Activated CD8-positive, alpha-beta T cell treated with anti-CD3 and anti-CD28 coated beads, Interleukin-2, amount 10 ng/mL, durations not matched to agents 7 days and 5 days (primary cell): ENCODE data around the gene SNTG2. TPM values are rescaled to one million over a fixed set of nuclear protein-coding genes. Genes with fewer than 3 reads are reported as not detected.
"Not testable (repeated sequence)": the region's sequence is repeated elsewhere in the genome, so short reads cannot be mapped to it uniquely, and the experiment has no call there.

Experiments used
- ATAC-seq: fragments of 150-1000 bp; cut with Tn5 transposase; one replicate; pipeline ENCODE4 v1.10.0; 2021; ENCODE audit warnings: moderate library complexity
- CTCF ChIA-PET: fragments of 350-600 bp; sonication (Branson Sonifier 250); formaldehyde crosslinking; loops from one replicate; lab custom pipeline; 2021; ENCODE audit warnings: antibody characterized with exemption; lab: Charles Lee
- POLR2A ChIA-PET: fragments of 350-600 bp; sonication (Branson Sonifier 250); formaldehyde crosslinking; loops from one replicate; lab custom pipeline; 2021; ENCODE audit warnings: antibody characterized with exemption; lab: Charles Lee
- DNase-seq: peaks from one replicate; pipeline ENCODE4 v3.0.0-alpha.2; 2020
- H3K27ac Mint-ChIP-seq: one replicate; pipeline ENCODE4 v1.8.0; 2021; ENCODE audit warnings: mild to moderate bottlenecking, mixed read lengths
- H3K27me3 Mint-ChIP-seq: one replicate; pipeline ENCODE4 v1.8.0; 2021; ENCODE audit warnings: low read depth, mixed read lengths
- H3K36me3 Mint-ChIP-seq: one replicate; pipeline ENCODE4 v1.8.0; 2021; ENCODE audit warnings: low read depth, mixed read lengths
- H3K4me1 Mint-ChIP-seq: one replicate; pipeline ENCODE4 v1.8.0; 2021; ENCODE audit warnings: low read depth, mixed read lengths
- H3K4me3 Mint-ChIP-seq: one replicate; pipeline ENCODE4 v1.8.0; 2021; ENCODE audit warnings: mild to moderate bottlenecking, mixed read lengths
- H3K9me3 Mint-ChIP-seq: one replicate; pipeline ENCODE4 v1.8.0; 2022; ENCODE audit warnings: mixed read lengths; ENCODE audit not compliant: insufficient read depth
- total RNA-seq, 2 experiments: library from RNA; stranded (reverse); gene quantifications; one replicate each; pipeline ENCODE4 v1.2.3, GENCODE V29; 2021

The SNTG2 gene
- total RNA-seq, 2 experiments from 2014 or later = 1.6 to 2.5 TPM

DNA sequence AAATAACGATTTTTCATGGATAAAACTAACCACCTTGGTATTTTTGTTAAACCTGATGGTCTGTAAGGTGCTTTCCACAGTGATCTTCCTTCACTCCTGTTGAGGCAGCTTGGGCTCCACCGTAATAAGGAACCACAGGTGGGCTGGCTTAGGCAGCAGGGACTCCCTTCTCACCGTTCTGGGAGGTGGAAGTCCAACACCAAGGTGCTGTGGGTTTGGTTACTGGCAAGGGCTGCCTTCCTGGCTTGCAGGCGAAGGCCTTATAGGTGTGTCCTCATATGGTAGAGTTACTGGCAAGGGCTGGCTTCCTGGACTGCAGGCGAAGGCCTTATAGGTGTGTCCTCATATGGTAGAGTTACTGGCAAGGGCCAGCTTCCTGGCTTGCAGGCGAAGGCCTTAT is 143.0 kb downstream of the SNTG2 start:
- H3K4me3 Mint-ChIP-seq, CTCF ChIA-PET, H3K27ac Mint-ChIP-seq: not testable (repeated sequence)

DNA sequence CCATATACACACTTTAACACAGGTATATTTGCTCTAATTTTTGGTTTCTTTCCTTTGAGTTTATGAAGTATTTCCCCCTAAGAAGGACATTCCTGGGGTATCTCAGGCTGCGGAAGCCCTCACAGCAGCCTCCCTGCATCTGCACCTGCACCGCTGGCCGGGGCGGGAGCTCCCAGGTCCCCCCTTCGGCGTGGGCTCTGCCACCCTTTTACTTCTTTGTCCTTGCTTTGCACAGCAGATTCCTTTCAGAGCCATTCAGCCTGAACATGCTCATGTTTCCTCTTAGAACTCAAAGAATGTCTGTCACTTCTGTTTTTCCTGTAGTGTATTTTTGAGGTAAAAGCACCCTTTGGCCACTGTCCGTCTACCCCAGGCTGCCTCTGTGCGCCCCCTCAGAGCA is 146.5 kb downstream of the SNTG2 start:
- POLR2A ChIA-PET = no interaction called here
- Mint-ChIP-seq H3K27ac (no peak overlapping the region), H3K9me3 (no peaks in the 10 kb centered on the region), H3K36me3 (no peaks in the 10 kb centered on the region), H3K4me1 (no peaks in the 10 kb centered on the region), H3K4me3 (no peak overlapping the region), H3K27me3 (no peaks in the 10 kb centered on the region)
- CTCF ChIA-PET = no interaction called here
- ATAC-seq (no peak), DNase-seq (no peak)

More for the DNA sequence above, 143.0 kb downstream of the SNTG2 start:
- DNase-seq, H3K9me3 Mint-ChIP-seq, H3K36me3 Mint-ChIP-seq, POLR2A ChIA-PET, ATAC-seq, H3K4me1 Mint-ChIP-seq, H3K27me3 Mint-ChIP-seq: not testable (repeated sequence)

DNA sequence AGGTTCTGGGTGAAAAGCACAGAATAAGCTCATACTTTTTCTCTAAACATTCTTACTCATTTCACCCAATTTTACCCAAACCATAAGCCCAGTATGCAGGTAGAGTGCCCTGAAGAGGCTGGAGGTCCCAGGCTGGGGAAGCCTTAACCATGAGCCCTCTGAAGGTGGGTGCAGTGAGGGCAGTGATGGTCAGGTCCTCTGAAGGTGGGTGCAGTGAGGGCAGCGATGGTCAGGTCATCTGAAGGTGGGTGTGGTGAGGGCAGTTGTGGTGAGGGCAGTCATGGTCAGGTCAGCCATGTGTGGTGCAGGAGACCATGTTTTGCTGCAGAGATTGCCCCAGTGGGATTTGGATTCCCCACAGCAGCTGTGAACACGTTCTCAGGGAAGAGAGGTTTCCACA is 148.8 kb downstream of the SNTG2 start:
- Mint-ChIP-seq H3K4me1 (no peaks in the 10 kb centered on the region), H3K9me3 (no peaks in the 10 kb centered on the region)

DNA sequence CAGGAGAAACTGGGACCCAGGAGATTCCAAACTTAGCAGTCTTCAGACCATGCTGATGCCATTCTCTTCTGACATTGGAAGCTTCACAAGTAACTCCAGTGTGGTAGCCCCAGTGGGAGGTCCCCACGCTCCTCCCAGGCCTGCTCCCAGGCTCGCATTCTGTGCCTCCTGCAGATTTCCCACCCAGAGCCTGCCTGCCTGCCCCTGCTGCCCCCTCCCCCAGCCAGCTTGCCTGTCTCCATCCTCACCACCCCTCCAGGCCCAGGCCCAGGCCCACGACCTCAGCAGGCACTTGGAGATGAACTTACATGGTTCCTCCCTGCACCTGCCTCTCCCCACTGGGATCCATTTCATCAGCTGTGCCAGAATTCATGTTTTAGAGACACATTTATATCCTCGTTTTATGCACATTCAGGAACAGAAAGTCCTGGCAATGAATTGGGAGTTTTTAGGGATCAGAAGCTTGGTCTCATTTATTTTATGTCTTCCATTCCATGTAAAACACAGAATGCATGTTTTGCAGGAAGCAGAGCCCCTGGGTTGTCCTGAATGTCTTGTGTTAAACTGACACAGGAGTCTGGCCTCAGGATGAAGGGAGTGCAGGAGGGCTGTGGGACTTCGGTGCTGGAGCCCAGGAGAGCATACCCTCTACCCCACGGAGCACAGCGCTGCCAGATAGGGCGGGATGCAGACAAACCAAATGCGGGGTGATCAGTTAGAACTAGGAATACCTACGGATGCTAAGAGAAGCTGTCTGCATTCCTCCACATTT is 150.5 kb downstream of the SNTG2 start:
- no peak for DNase-seq
- H3K36me3 Mint-ChIP-seq = no peaks in the 10 kb centered on the region
- no peaks in the 10 kb centered on the region for H3K27me3 Mint-ChIP-seq
- no peak overlapping the region for H3K4me3 Mint-ChIP-seq
- H3K27ac Mint-ChIP-seq = no peak overlapping the region
- no peaks in the 10 kb centered on the region for H3K4me1 Mint-ChIP-seq
- ChIA-PET POLR2A (no interaction called here), CTCF (no interaction called here)
- ATAC-seq = no peak
- no peaks in the 10 kb centered on the region for H3K9me3 Mint-ChIP-seq

More for the DNA sequence above, 148.8 kb downstream of the SNTG2 start:
- ChIA-PET POLR2A (no interaction called here), CTCF (no interaction called here)
- Mint-ChIP-seq H3K4me3 (no peak overlapping the region), H3K27me3 (no peaks in the 10 kb centered on the region), H3K36me3 (no peaks in the 10 kb centered on the region), H3K27ac (no peak overlapping the region)
- ATAC-seq (no peak), DNase-seq (no peak)

DNA sequence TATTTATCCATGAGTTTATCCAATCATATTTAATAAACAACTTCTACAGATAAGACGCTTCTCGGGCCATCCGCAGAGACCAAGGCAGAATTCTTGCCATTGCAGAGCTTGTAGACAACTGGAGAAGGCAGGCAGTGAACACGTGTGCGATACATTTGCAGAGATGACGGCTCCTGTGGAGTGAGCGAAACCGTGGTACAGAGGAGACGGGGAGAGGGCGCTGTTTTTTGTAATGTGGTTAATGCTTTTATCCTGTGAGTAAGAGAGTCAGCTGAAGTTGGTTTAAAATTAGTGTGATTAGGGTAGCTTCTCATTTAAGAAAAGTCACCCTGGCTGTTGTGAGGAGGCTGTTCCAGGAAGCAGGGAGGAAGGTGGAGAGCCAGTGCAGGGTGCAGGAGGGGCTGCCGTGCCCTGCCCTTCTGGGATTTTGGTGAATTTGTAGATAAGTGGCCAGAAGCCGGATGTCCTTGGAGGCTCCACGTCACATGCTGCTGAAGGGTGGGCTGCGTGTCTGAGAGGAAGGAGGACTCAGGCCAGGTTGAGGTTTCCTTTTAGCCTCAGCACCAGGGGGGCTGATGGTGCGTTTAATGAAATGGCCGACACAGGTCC is 151.4 kb downstream of the SNTG2 start:
- ATAC-seq = no peak
- no peak overlapping the region for H3K27ac Mint-ChIP-seq
- ChIA-PET CTCF (no interaction called here), POLR2A (no interaction called here)
- no peaks in the 10 kb centered on the region for H3K27me3 Mint-ChIP-seq
- no peaks in the 10 kb centered on the region for H3K9me3 Mint-ChIP-seq
- no peaks in the 10 kb centered on the region for H3K4me1 Mint-ChIP-seq
- no peak for DNase-seq
- no peaks in the 10 kb centered on the region for H3K36me3 Mint-ChIP-seq
- no peak overlapping the region for H3K4me3 Mint-ChIP-seq

DNA sequence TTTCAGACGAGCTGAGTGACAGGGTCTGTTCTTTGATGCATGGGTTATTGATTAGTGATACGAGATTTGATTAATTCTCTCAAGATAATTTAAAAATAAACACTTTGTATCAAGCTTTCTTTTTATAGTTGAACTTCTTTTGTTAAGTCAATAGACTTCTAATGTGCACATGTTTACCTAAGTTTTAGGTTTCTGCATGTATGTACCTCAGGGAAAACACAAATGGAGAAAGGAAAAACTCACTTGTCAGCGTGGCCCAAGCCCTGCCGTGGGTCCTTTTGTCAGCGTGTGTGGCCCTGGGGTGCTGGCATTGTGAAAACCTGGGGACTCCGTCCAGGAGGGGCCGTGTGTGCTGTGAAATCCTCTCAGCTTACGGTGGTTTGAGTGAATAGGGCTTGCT is 153.7 kb downstream of the SNTG2 start:
- Mint-ChIP-seq H3K4me1 (no peaks in the 10 kb centered on the region), H3K36me3 (no peaks in the 10 kb centered on the region), H3K4me3 (no peak overlapping the region), H3K9me3 (no peaks in the 10 kb centered on the region), H3K27me3 (no peaks in the 10 kb centered on the region), H3K27ac (no peak overlapping the region)
- ChIA-PET CTCF (interaction anchor here (0.7 kb wide), 1 partner anchor 503 kb away, joined by 3 read pairs; no protein-coding TSS in a partner anchor), POLR2A (no interaction called here)
- ATAC-seq (no peak), DNase-seq (no peak)

DNA sequence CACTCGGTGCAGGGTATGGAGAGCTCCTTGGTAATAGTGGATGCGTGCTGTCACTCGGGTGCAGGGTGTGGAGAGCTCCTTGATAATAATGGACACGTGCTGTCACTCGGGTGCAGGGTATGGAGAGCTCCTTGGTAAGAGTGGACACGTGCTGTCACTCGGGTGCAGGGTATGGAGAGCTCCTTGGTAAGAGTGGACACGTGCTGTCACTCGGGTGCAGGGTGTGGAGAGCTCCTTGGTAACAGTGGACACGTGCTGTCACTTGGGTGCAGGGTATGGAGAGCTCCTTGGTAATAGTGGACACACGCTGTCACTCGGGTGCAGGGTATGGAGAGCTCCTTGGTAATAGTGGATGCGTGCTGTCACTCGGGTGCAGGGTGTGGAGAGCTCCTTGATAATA is 155.7 kb downstream of the SNTG2 start:
- H3K4me3 Mint-ChIP-seq, H3K4me1 Mint-ChIP-seq, H3K27ac Mint-ChIP-seq, DNase-seq, CTCF ChIA-PET, POLR2A ChIA-PET, H3K36me3 Mint-ChIP-seq, H3K27me3 Mint-ChIP-seq, ATAC-seq: not testable (repeated sequence)
- peaks cover 10% of the 10 kb centered on the region for H3K9me3 Mint-ChIP-seq

DNA sequence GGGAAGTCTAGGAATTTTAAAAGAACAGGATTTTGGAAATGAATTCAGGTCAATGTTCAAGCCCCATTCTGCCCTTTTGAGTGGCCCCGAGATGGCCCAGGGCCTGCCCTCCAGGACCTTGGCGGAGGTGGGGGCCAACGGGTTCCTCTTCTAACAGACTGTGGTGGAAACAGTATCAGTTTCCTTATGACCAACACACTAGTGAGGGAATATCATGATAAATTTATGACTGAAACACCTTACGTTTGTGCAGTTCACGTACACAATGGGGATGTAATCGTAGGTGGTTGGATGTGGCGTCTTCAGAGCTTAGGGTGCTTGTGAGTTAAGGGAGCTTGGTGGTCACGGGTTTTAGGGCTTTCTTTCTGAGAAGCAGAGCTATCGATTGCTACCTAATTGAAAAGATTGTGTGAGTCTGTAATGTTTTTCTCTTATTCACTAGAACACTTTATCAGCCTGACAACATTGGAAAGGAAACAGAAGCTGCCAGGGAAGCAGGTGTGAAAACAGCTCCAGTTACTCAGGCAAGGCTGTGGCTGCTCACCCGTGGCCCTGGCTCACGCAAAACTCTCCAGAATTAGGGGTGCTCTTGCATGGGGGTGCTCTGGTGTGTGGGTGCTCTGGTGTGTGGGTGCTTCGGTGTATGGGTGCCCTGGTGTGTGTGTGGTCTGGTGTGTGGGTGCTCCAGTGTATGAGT is 165.3 kb downstream of the SNTG2 start:
- no peaks in the 10 kb centered on the region for H3K27me3 Mint-ChIP-seq
- DNase-seq (no peak), ATAC-seq (no peak)
- no peak overlapping the region for H3K27ac Mint-ChIP-seq
- ChIA-PET POLR2A (no interaction called here), CTCF (no interaction called here)
- peaks cover 7% of the 10 kb centered on the region for H3K36me3 Mint-ChIP-seq
- no peaks in the 10 kb centered on the region for H3K4me1 Mint-ChIP-seq
- no peak overlapping the region for H3K4me3 Mint-ChIP-seq
- H3K9me3 Mint-ChIP-seq = peaks cover 35% of the 10 kb centered on the region

DNA sequence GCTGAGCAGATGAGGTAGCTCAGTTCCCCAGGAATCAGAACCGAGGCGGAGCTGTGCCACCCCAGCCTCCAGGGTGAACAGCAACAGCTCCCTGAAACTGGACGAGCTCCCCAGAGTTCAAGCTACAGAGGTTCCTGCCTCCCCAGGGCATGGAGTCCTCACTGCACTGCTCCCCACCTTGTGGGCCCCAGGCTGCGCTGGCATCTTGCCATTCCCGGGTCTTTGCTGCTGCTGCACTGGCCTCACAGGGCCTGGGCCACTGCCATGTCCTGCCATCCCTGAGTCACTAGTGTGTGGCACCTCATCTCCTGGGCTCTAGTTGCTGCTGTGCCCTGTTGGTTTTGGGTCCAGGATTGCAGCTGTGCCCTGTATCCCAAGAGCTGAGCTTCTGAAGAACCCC is 166.9 kb downstream of the SNTG2 start:
- DNase-seq (no peak), ATAC-seq (no peak)
- H3K27ac Mint-ChIP-seq = no peak overlapping the region
- ChIA-PET POLR2A (no interaction called here), CTCF (no interaction called here)
- H3K9me3 Mint-ChIP-seq = peaks cover 22% of the 10 kb centered on the region
- H3K36me3 Mint-ChIP-seq = peaks cover 1% of the 10 kb centered on the region
- H3K27me3 Mint-ChIP-seq = no peaks in the 10 kb centered on the region
- H3K4me1 Mint-ChIP-seq = no peaks in the 10 kb centered on the region
- H3K4me3 Mint-ChIP-seq = no peak overlapping the region

DNA sequence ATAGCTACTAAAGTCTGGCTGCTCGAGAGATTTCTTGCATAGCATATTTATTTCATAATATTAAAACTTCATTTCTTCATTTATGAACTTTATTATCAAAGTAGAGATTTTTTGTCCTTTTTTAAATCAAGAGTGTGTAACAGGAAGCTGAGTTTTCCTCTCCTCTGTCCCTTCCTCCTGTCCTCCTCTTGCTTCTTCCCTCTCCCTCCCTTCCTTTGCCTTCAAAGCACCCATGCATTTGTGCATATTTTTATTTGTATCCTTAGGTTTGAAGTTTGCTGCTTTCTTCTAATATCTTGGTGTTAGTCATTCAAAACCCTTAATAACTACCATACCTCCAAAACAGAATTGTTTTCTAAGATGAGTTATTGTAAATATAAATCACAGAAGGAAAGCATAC is 174.6 kb downstream of the SNTG2 start:
- CTCF ChIA-PET = interaction anchor here (1.5 kb wide), 1 partner anchor 15 kb away, joined by 5 read pairs; no protein-coding TSS in a partner anchor
- Mint-ChIP-seq H3K9me3 (no peaks in the 10 kb centered on the region), H3K36me3 (no peaks in the 10 kb centered on the region), H3K4me1 (no peaks in the 10 kb centered on the region), H3K4me3 (no peak overlapping the region), H3K27me3 (no peaks in the 10 kb centered on the region), H3K27ac (no peak overlapping the region)
- DNase-seq (no peak), ATAC-seq (no peak)
- POLR2A ChIA-PET = no interaction called here

DNA sequence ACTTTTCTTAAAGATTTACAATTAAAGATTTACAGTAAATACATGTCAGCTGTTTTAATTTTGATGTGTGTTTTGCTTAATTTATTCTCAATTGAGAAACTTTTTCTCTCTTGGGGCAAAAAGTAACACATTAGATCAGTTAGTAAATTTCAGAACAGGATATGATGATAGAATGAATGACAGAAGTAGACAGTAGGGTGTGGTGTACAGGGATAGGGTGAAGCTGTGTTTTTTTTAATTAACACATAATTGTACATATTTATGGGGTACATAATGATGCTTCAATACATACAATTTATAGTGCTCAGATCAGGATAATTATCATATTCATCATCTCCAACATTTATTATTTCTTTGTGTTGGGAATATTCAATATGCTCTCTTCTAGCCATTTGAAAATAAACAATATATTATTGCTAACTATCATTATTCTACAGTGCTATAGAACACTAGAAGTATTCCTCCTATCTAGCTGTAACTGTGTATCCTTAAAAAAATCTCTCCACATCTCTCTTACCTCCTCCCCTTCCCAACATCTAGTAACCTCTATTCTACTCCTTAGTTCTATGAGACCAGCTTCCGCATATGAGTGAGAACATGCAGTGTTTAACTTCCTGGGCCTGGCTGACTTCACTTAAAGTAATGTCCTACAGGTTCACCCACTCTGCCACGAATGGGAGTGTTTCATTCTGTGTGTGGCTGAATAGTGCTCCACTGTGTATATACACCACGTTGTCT is 175.2 kb downstream of the SNTG2 start:
- Mint-ChIP-seq H3K4me1 (no peaks in the 10 kb centered on the region), H3K36me3 (no peaks in the 10 kb centered on the region), H3K4me3 (no peak overlapping the region), H3K9me3 (no peaks in the 10 kb centered on the region), H3K27ac (no peak overlapping the region), H3K27me3 (no peaks in the 10 kb centered on the region)
- ChIA-PET POLR2A (no interaction called here), CTCF (interaction anchor here (1.5 kb wide), 1 partner anchor 15 kb away, joined by 5 read pairs; no protein-coding TSS in a partner anchor)
- no peak for DNase-seq
- no peak for ATAC-seq
